ENCODE measurements around the gene CMTM7. TPM values are rescaled to one million over a fixed set of nuclear protein-coding genes. Genes with fewer than 3 reads are reported as not detected.

CMTM7 gene
- total and polyA plus RNA-seq, 11 donors: 2.3 to 16.8 (median 3.6) TPM

DNA sequence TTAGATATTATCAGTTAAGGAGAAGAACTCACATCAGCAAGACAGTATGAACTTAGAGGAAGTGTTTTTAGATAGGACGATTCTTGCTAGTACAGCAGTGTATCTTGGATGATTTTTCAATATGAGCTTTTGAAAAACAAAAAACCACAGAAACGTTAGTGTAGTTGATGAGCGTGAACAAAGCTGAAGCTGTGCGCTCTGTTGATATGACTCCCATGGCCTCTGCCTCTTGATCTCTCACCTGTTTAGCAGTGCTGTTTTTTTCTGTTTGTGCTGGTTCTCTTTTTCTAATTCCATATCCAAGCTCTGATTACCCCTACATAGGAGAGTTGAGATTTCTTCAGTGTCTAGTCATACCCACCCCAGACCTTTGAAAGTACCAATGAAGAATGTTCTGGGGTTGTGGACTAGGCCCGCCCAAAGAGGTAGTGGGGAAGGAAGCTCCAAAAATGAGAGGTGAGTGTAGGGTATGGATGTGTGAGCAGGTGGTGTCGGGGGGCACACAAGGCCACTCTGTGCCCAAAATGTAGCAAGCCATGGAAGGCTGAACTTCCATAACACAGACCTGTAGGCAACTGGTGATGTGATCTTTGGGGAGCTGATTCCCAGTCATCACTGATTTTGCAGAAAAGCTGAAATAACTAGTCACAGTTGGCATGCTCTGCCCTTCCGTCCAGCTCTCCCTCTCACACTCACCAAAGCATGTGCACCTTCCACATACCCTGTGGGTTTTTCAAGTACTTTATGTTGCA lies 20.0 kb upstream of the CMTM7 start:
- H3K27me3 ChIP-seq: no peaks in the 10 kb centered on the region
- H3K36me3 ChIP-seq: peaks cover 0 to 9% (median 0%) of the 10 kb centered on the region in 9 donors
- DNase-seq: no peak
- H3K27ac ChIP-seq: no peak overlapping the region
- intact Hi-C loops (cut with DNase I): loop anchor here in 2 of 10 donors (10.0 kb wide), 1 partner anchor 293 kb away; no protein-coding TSS in a partner anchor
- peaks cover 0 to 7% (median 0%) of the 10 kb centered on the region in 12 donors for H3K4me1 ChIP-seq
- 87 to 93% (median 89%) methylated on average over 7 of the region's 7 CpGs for WGBS, 4 donors
- TF ChIP-seq, protein P1, sequence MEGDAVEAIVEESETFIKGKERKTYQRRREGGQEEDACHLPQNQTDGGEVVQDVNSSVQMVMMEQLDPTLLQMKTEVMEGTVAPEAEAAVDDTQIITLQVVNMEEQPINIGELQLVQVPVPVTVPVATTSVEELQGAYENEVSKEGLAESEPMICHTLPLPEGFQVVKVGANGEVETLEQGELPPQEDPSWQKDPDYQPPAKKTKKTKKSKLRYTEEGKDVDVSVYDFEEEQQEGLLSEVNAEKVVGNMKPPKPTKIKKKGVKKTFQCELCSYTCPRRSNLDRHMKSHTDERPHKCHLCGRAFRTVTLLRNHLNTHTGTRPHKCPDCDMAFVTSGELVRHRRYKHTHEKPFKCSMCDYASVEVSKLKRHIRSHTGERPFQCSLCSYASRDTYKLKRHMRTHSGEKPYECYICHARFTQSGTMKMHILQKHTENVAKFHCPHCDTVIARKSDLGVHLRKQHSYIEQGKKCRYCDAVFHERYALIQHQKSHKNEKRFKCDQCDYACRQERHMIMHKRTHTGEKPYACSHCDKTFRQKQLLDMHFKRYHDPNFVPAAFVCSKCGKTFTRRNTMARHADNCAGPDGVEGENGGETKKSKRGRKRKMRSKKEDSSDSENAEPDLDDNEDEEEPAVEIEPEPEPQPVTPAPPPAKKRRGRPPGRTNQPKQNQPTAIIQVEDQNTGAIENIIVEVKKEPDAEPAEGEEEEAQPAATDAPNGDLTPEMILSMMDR (IDR thresholded peaks at IDR 0.05): no peak
- TF ChIP-seq POLR2A (IDR thresholded peaks at IDR 0.05): no peak
- no peak overlapping the region for H3K4me3 ChIP-seq
- H3K9me3 ChIP-seq: no peaks in the 10 kb centered on the region
- no peak for ATAC-seq

GRCh38 chr3:32372213-32372490 lies 19.5 kb upstream of the CMTM7 start:
- no peaks in the 10 kb centered on the region for H3K27me3 ChIP-seq

DNA sequence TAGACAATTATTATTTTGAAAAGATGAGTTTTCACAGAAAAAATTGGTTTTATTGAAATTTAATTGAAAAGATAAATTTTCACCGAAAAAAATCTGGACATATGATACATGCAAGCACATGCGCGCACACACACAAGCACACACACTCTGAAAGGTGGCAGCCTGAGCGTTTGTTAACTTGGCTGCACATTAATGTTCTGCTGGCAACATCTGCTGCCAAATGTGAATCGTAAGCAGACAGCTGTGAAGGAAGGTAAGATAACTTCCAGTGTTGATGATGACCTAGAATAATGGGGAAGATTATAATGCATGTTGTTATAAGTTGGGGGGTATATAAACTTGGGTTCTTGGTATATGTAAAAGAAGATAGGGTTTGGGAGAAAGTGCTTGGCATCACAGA lies 18.4 kb upstream of the CMTM7 start:
- ATAC-seq: no peak
- 77 to 81% (median 79%) methylated on average over 5 of the region's 5 CpGs for WGBS, 4 donors

More at GRCh38 chr3:32372213-32372490, 19.5 kb upstream of the CMTM7 start:
- Histone ChIP-seq H3K4me1 (peaks cover 0 to 7% (median 0%) of the 10 kb centered on the region in 12 donors), H3K4me3 (no peak overlapping the region), H3K9me3 (no peaks in the 10 kb centered on the region), H3K27ac (no peak overlapping the region), H3K36me3 (peaks cover 0 to 9% (median 0%) of the 10 kb centered on the region in 9 donors)
- TF ChIP-seq POLR2A (IDR thresholded peaks at IDR 0.05): no peak
- TF ChIP-seq, protein P1 (IDR thresholded peaks at IDR 0.05): no peak
- 95 to 100% (median 96%) methylated on average over 4 of the region's 4 CpGs for WGBS, 4 donors
- ATAC-seq: no peak
- no peak for DNase-seq
- intact Hi-C loops (cut with DNase I): loop anchor here in 2 of 10 donors (10.0 kb wide), 1 partner anchor 293 kb away; no protein-coding TSS in a partner anchor

GRCh38 chr3:32373844-32374243 lies 17.8 kb upstream of the CMTM7 start:
- TF ChIP-seq, protein P1 (IDR thresholded peaks at IDR 0.05): no peak
- TF ChIP-seq POLR2A (IDR thresholded peaks at IDR 0.05): no peak
- Histone ChIP-seq H3K36me3 (peaks cover 0 to 9% (median 0%) of the 10 kb centered on the region in 9 donors), H3K4me3 (no peak overlapping the region), H3K27ac (no peak overlapping the region), H3K9me3 (no peaks in the 10 kb centered on the region), H3K27me3 (no peaks in the 10 kb centered on the region), H3K4me1 (peaks cover 0 to 7% (median 0%) of the 10 kb centered on the region in 12 donors)
- no peak for DNase-seq
- WGBS, 4 donors: 66 to 87% (median 83%) methylated on average over 5 of the region's 5 CpGs
- no peak for ATAC-seq
- intact Hi-C loops (cut with DNase I): loop anchor here in 6 of 10 donors (1.0 to 10.0 kb wide), 6 partner anchors 17 to 291 kb away; partner anchors contain the start of gene CMTM7 (in 1 of the 6)

More for the DNA sequence above, 18.4 kb upstream of the CMTM7 start:
- H3K27ac ChIP-seq: no peak overlapping the region
- intact Hi-C loops (cut with DNase I): loop anchor here in 2 of 10 donors (10.0 kb wide), 1 partner anchor 292 kb away; no protein-coding TSS in a partner anchor
- peaks cover 0 to 9% (median 0%) of the 10 kb centered on the region in 9 donors for H3K36me3 ChIP-seq
- DNase-seq: no peak
- H3K27me3 ChIP-seq: no peaks in the 10 kb centered on the region
- TF ChIP-seq, protein P1 (IDR thresholded peaks at IDR 0.05): no peak
- no peak for TF ChIP-seq POLR2A (IDR thresholded peaks at IDR 0.05)
- no peaks in the 10 kb centered on the region for H3K9me3 ChIP-seq
- peaks cover 0 to 7% (median 0%) of the 10 kb centered on the region in 12 donors for H3K4me1 ChIP-seq
- no peak overlapping the region for H3K4me3 ChIP-seq
